Esophagus squamous epithelium (tissue), 4 donors: Measurements from ENCODE around the gene LRRC8E.
"Not testable (repeated sequence)": the region's sequence is repeated elsewhere in the genome, so short reads cannot be mapped to it uniquely, and the experiment has no call there.

Source experiments
- CTCF ChIP-seq, 6 experiments: fragments of 450-650 bp in 4 of 6; fragments of 200-600 bp in 2 of 6; sonication (generic) in 2 of 6; IDR thresholded peaks; one replicate each; pipeline ENCODE4 v1.5.1; 2016 to 2019; ENCODE audit warnings: antibody characterized with exemption in 6 of 6, mild to moderate bottlenecking in 4 of 6, moderate library complexity in 4 of 6
- POLR2A ChIP-seq, 4 donors: fragments of 450-650 bp; IDR thresholded peaks; one replicate each; pipeline ENCODE4 v1.6.1; 2017; ENCODE audit warnings: antibody characterized with exemption in 4 of 4, mild to moderate bottlenecking in 4 of 4, moderate library complexity in 3 of 4

- not testable (repeated sequence) for TF ChIP-seq POLR2A, CTCF (IDR thresholded peaks at IDR 0.05)
Measured at GRCh38 chr19:7918062-7918614, 29.8 kb downstream of the LRRC8E start.
